H9 (cell line): ENCODE results near the gene PEX14. TPM values are rescaled to one million over a fixed set of nuclear protein-coding genes. Genes with fewer than 3 reads are reported as not detected.

Source experiments
- DNase-seq: peaks from one replicate; pipeline ENCODE4 v3.0.0-alpha.2; 2017
- H2AFZ ChIP-seq: one replicate; pipeline ENCODE4 v1.6.1; 2013; ENCODE audit warnings: mild to moderate bottlenecking, low read length, control low read depth, moderate library complexity
- H2AK5ac ChIP-seq: 2 replicates; pipeline ENCODE4 v1.6.1; 2013; ENCODE audit warnings: low read length, control low read depth, mixed read lengths; ENCODE audit not compliant: insufficient read length
- H2BK120ac ChIP-seq: one replicate; pipeline ENCODE4 v1.6.1; 2013; ENCODE audit warnings: low read depth, mild to moderate bottlenecking, low read length, control low read depth, inconsistent platforms; ENCODE audit not compliant: poor library complexity, severe bottlenecking
- H2BK12ac ChIP-seq: 2 replicates; pipeline ENCODE4 v1.6.1; 2013; ENCODE audit warnings: low read length, control low read depth, mixed read lengths, low read depth; ENCODE audit not compliant: insufficient read length
- H2BK15ac ChIP-seq: 2 replicates; pipeline ENCODE4 v1.6.1; 2013; ENCODE audit warnings: low read depth, low read length, control low read depth
- H2BK20ac ChIP-seq: one replicate; pipeline ENCODE4 v1.6.1; 2013; ENCODE audit warnings: low read depth, mild to moderate bottlenecking, low read length, control low read depth, inconsistent platforms; ENCODE audit not compliant: poor library complexity, severe bottlenecking
- H2BK5ac ChIP-seq: 2 replicates; pipeline ENCODE4 v1.6.1; 2013; ENCODE audit warnings: low read length, control low read depth, mixed read lengths; ENCODE audit not compliant: insufficient read length
- H3K14ac ChIP-seq: 2 replicates; pipeline ENCODE4 v1.6.1; 2013; ENCODE audit warnings: low read length, control low read depth; ENCODE audit not compliant: insufficient read depth
- H3K18ac ChIP-seq: 2 replicates; pipeline ENCODE4 v1.6.1; 2013; ENCODE audit warnings: low read depth, mild to moderate bottlenecking, mixed read lengths, low read length, control low read depth; ENCODE audit not compliant: insufficient read length
- H3K23ac ChIP-seq: 2 replicates; pipeline ENCODE4 v1.6.1; 2013; ENCODE audit warnings: low read length, control low read depth, mixed read lengths, low read depth; ENCODE audit not compliant: insufficient read length
- H3K23me2 ChIP-seq: 2 replicates; pipeline ENCODE4 v1.6.1; 2013; ENCODE audit warnings: low read depth, mild to moderate bottlenecking, mixed read lengths, low read length, control low read depth; ENCODE audit not compliant: insufficient read length, poor library complexity, severe bottlenecking
- H3K27ac ChIP-seq: 2 replicates; pipeline ENCODE4 v1.5.1; 2013; ENCODE audit warnings: low read length, control low read depth, mixed read lengths, low read depth; ENCODE audit not compliant: insufficient read length
- H3K27me3 ChIP-seq: 2 replicates; pipeline ENCODE4 v1.6.1; 2013; ENCODE audit warnings: low read length, control low read depth, inconsistent platforms; ENCODE audit not compliant: insufficient read depth
- H3K4ac ChIP-seq: 2 replicates; pipeline ENCODE4 v1.6.1; 2013; ENCODE audit warnings: low read depth, mild to moderate bottlenecking, control low read depth, inconsistent platforms, low read length, moderate library complexity
- H3K4me1 ChIP-seq: 2 replicates; pipeline ENCODE4 v1.6.1; 2013; ENCODE audit warnings: low read length, control low read depth, inconsistent platforms; ENCODE audit not compliant: insufficient read depth
- H3K4me2 ChIP-seq: 2 replicates; pipeline ENCODE4 v1.6.1; 2013; ENCODE audit warnings: low read length, control low read depth, mixed read lengths; ENCODE audit not compliant: insufficient read length, insufficient read depth
- H3K56ac ChIP-seq: 2 replicates; pipeline ENCODE4 v1.6.1; 2013; ENCODE audit warnings: low read depth, mild to moderate bottlenecking, mixed read lengths, low read length, control low read depth; ENCODE audit not compliant: insufficient read length
- H3K79me1 ChIP-seq: 2 replicates; pipeline ENCODE4 v1.6.1; 2013; ENCODE audit warnings: low read depth, mild to moderate bottlenecking, moderate library complexity, low read length, control low read depth, inconsistent platforms; ENCODE audit not compliant: insufficient read depth, poor library complexity, severe bottlenecking
- H3K79me2 ChIP-seq: 2 replicates; pipeline ENCODE4 v1.6.1; 2013; ENCODE audit warnings: low read length, control low read depth, inconsistent platforms; ENCODE audit not compliant: insufficient read depth
- H3K9ac ChIP-seq: 2 replicates; pipeline ENCODE4 v1.6.1; 2013; ENCODE audit warnings: low read length, control low read depth, mixed read lengths; ENCODE audit not compliant: insufficient read length; ENCODE audit errors: extremely low read depth
- H3K9me3 ChIP-seq: one replicate; pipeline ENCODE4 v1.6.1; 2013; ENCODE audit warnings: low read depth, low read length, inconsistent platforms; ENCODE audit not compliant: control insufficient read depth
- H3T11ph ChIP-seq: one replicate; pipeline ENCODE4 v1.6.1; 2013; ENCODE audit warnings: mild to moderate bottlenecking, low read length, control low read depth, inconsistent platforms
- H4K20me1 ChIP-seq: one replicate; pipeline ENCODE4 v1.6.1; 2013; ENCODE audit not compliant: control insufficient read depth, insufficient read length, insufficient read depth
- H4K5ac ChIP-seq: 2 replicates; pipeline ENCODE4 v1.6.1; 2013; ENCODE audit warnings: low read depth, mild to moderate bottlenecking, mixed read lengths, low read length, control low read depth; ENCODE audit not compliant: insufficient read length
- H4K8ac ChIP-seq: replicated peaks from 2 replicates; pipeline ENCODE4 v1.6.1; 2013; ENCODE audit warnings: low read length, control low read depth, mixed read lengths, low read depth; ENCODE audit not compliant: insufficient read length
- H4K91ac ChIP-seq: 2 replicates; pipeline ENCODE4 v1.6.1; 2013; ENCODE audit warnings: low read depth, mild to moderate bottlenecking, moderate library complexity, mixed read lengths, low read length, control low read depth; ENCODE audit not compliant: insufficient read length
- H3K27ac Mint-ChIP-seq, 3 experiments: 2 replicates in 2 of 3; 3 replicates in 1 of 3; pipeline ENCODE4 v1.8.0; 2020 to 2021; ENCODE audit warnings: mixed read lengths in 3 of 3, mild to moderate bottlenecking in 1 of 3, moderate library complexity in 1 of 3
- H3K27me3 Mint-ChIP-seq: 2 replicates; pipeline ENCODE4 v1.8.0; 2021; ENCODE audit warnings: low read depth, mild to moderate bottlenecking, moderate library complexity, mixed read lengths
- H3K36me3 Mint-ChIP-seq, 3 experiments: 2 replicates in 2 of 3; 3 replicates in 1 of 3; pipeline ENCODE4 v1.8.0; 2020 to 2021; ENCODE audit warnings: low read depth in 3 of 3, mixed read lengths in 3 of 3; ENCODE audit not compliant: insufficient read depth in 1 of 3
- H3K4me1 Mint-ChIP-seq, 2 experiments: 2 replicates each; pipeline ENCODE4 v1.8.0; 2020; ENCODE audit warnings: mixed read lengths in 2 of 2
- H3K4me3 Mint-ChIP-seq, 2 experiments: 2 replicates in 1 of 2; 3 replicates in 1 of 2; pipeline ENCODE4 v1.8.0; 2020 to 2021; ENCODE audit warnings: mild to moderate bottlenecking in 2 of 2, mixed read lengths in 2 of 2, moderate library complexity in 1 of 2
- H3K9me3 Mint-ChIP-seq, 2 experiments: 2 replicates in 1 of 2; 3 replicates in 1 of 2; pipeline ENCODE4 v1.8.0; 2020; ENCODE audit warnings: mild to moderate bottlenecking in 2 of 2, mixed read lengths in 2 of 2, moderate library complexity in 1 of 2
- CTCF ChIP-seq: fragments of 200-600 bp; sonication (generic); conservative IDR thresholded peaks from 3 replicates; pipeline ENCODE4 v1.8.0; 2021; ENCODE audit warnings: antibody characterized with exemption, mild to moderate bottlenecking
- WGBS: extraction: QIAGEN DNeasy Blood & Tissue Kit; methylation state at CpG from one replicate; pipeline ENCODE4 v1.1.7; 2013; ENCODE audit warnings: missing lambda C conversion rate, low lambda C conversion rate, mixed read lengths; ENCODE audit not compliant: insufficient read length; ENCODE audit errors: extremely low coverage; 5-methylcytosine and 5-hydroxymethylcytosine counted together
- total RNA-seq: library from RNA; stranded (reverse); gene quantifications from 2 replicates; pipeline ENCODE4 v1.2.1, GENCODE V29; 2021

PEX14 gene
- total RNA-seq, 1 experiment from 2014 or later, result 23.9 TPM

- peaks cover 1 to 14% (median 7%) of the 10 kb centered on the region in 3 experiments; a peak in 6 of 7 replicates for H3K36me3 Mint-ChIP-seq
- peaks cover 0 to 4% of the 10 kb centered on the region in 2 experiments; a peak in 1 of 5 replicates for H3K9me3 Mint-ChIP-seq
- Histone ChIP-seq H3K23ac (no peak overlapping the region), H3K4me2 (no peak overlapping the region), H2BK15ac (no peak overlapping the region), H4K20me1 (no peaks in the 10 kb centered on the region), H3K14ac (no peak overlapping the region), H2AK5ac (no peak overlapping the region), H2BK12ac (no peak overlapping the region), H3K9ac (no peak overlapping the region), H2AFZ (no peak overlapping the region), H3K4ac (no peak overlapping the region), H3K27me3 (no peaks in the 10 kb centered on the region), H2BK120ac (no peak overlapping the region), H3T11ph (no peak overlapping the region), H3K4me1 (peaks cover 2% of the 10 kb centered on the region; the same call in 1 of the 2 replicates), H3K9me3 (no peaks in the 10 kb centered on the region), H3K18ac (no peak overlapping the region), H3K79me1 (no peaks in the 10 kb centered on the region), H2BK20ac (no peak overlapping the region), H3K56ac (no peak overlapping the region), H3K23me2 (no peaks in the 10 kb centered on the region), H3K79me2 (no peaks in the 10 kb centered on the region), H4K91ac (no peak overlapping the region), H2BK5ac (no peak overlapping the region), H3K27ac (no peak overlapping the region), H4K5ac (no peak overlapping the region), H4K8ac (no peak overlapping the region)
- no peak for DNase-seq
- peaks cover 19 to 23% of the 10 kb centered on the region in 2 experiments for H3K4me1 Mint-ChIP-seq
- H3K4me3 Mint-ChIP-seq, result peak overlapping the region in 1 of 2 experiments; percentile 5; a peak in 1 of 5 replicates
- no peak for TF ChIP-seq CTCF
- WGBS, result no CpG with 5 or more reads among the region's 21 CpGs
- H3K27me3 Mint-ChIP-seq, result no peaks in the 10 kb centered on the region
- H3K27ac Mint-ChIP-seq, result peak overlapping the region in 2 of 3 experiments; percentile 38 to 90; a peak in 3 of 7 replicates
These were observed 24.5 kb upstream of the PEX14 start for GRCh38 chr1:10450156-10450814.
